ENCODE results near the gene PARL.

DNA sequence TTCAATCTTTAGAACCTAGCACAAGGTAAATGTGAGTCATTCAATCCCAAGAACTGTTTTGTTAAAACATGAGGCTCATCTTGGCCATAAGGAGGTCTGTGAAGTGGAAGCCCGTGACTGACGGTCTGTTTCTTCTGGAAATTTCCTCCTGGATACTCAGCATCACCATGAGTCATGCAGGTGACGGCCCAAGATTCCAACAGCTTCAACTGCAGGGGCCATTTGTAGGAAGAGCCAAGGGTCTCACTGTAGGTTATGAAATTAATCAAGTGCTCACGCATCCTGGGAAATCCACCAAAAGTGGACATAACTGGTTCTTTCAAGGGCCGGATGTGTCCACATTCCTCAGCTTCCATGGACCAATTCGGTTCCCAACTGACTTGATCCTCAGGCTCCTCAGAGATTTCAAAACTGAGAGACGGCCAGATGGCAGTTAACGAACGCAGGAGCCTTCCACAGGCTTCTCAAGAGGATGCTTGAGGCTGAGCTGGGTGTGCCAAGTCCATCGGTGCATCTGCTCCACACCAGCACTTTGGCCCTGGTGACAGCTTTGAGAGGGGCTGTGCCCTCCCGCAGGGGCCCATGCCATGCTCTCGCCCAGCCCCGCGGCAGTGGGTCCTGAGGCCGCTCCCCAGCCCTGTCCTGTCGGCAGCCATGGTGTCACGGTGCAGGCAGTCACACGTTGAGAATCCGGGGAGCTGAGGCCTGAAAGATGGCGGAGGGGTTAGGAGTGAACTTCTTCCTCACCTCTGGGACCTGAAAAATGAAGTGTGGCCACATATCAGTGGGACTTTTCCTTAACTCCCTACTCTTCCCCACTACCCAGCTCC lies 67.8 kb downstream of the PARL start:
- TF ChIP-seq, protein P1, sequence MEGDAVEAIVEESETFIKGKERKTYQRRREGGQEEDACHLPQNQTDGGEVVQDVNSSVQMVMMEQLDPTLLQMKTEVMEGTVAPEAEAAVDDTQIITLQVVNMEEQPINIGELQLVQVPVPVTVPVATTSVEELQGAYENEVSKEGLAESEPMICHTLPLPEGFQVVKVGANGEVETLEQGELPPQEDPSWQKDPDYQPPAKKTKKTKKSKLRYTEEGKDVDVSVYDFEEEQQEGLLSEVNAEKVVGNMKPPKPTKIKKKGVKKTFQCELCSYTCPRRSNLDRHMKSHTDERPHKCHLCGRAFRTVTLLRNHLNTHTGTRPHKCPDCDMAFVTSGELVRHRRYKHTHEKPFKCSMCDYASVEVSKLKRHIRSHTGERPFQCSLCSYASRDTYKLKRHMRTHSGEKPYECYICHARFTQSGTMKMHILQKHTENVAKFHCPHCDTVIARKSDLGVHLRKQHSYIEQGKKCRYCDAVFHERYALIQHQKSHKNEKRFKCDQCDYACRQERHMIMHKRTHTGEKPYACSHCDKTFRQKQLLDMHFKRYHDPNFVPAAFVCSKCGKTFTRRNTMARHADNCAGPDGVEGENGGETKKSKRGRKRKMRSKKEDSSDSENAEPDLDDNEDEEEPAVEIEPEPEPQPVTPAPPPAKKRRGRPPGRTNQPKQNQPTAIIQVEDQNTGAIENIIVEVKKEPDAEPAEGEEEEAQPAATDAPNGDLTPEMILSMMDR (IDR thresholded peaks at IDR 0.05; ENCODE audit: poor library complexity) = no peak
- TF ChIP-seq EZH2 (IDR thresholded peaks at IDR 0.05; ENCODE audit: borderline replicate concordance) = no peak

Measured in hepatocyte (in vitro differentiated cells).